ENCODE measurements around the gene PABPC1L. TPM values are rescaled to one million over a fixed set of nuclear protein-coding genes. Genes with fewer than 3 reads are reported as not detected.

Gene PABPC1L
- total RNA-seq (2016; rRNA removed; fragmentation: Illumina TruSeq; extraction: Trizol) (6.4 and 30.8 TPM in 2 replicates), polyA plus RNA-seq (2011; rRNA removed) (252 and 283 TPM in 2 replicates), polyA minus RNA-seq (2011; rRNA and poly(A)+ RNA removed; ENCODE audit: low replicate concordance) (12.6 and 64.0 TPM in 2 replicates), Bru-seq, nascent RNA (percentile 73 among the genes with signal in this experiment), BruChase-seq, experiment 1, labeled RNA remaining after a 6-hour chase (percentile 78 among the genes with signal in this experiment), BruChase-seq, experiment 2, labeled RNA remaining after a 2-hour chase (percentile 77 among the genes with signal in this experiment)
- total RNA-seq (2016; cell fraction: cytosol; rRNA removed; fragmentation: Illumina TruSeq; extraction: Trizol; ENCODE audit: low read depth), result 8.8 and 10.6 TPM in 2 replicates
- total RNA-seq (2016; cell fraction: insoluble cytoplasmic fraction; rRNA removed; fragmentation: Illumina TruSeq; extraction: Trizol), result 7.2 and 30.6 TPM in 2 replicates
- total RNA-seq (2016; cell fraction: membrane; rRNA removed; fragmentation: Illumina TruSeq; extraction: Trizol), result 7.7 TPM in 2 replicates
- 68.7 and 74.6 TPM in 2 replicates for total RNA-seq (2016; cell fraction: nucleus; rRNA removed; fragmentation: Illumina TruSeq; extraction: Trizol)
- polyA plus RNA-seq (2011; cell fraction: cytosol; rRNA removed), result 48.8 and 52.2 TPM in 2 replicates
- polyA plus RNA-seq (2011; cell fraction: nucleus; rRNA removed), result 1,815 and 1,864 TPM in 2 replicates
- polyA plus RNA-seq (2012), result 109 and 110 TPM in 2 replicates
- polyA plus RNA-seq (2016; cell fraction: cytosol; fragmentation: Illumina TruSeq; extraction: Trizol; ENCODE audit: low read depth), result 3.4 TPM in 2 replicates
- 8.9 and 10.9 TPM in 2 replicates for polyA plus RNA-seq (2016; cell fraction: insoluble cytoplasmic fraction; fragmentation: Illumina TruSeq; extraction: Trizol; ENCODE audit: low read depth)
- polyA plus RNA-seq (2016; cell fraction: membrane; fragmentation: Illumina TruSeq; extraction: Trizol; ENCODE audit: low read depth), result 4.4 and 4.6 TPM in 2 replicates
- polyA plus RNA-seq (2016; cell fraction: nucleus; fragmentation: Illumina TruSeq; extraction: Trizol; ENCODE audit: insufficient read depth, low read depth), result 374 and 409 TPM in 2 replicates
- polyA minus RNA-seq (2011; cell fraction: cytosol; rRNA and poly(A)+ RNA removed), result 10.6 and 12.0 TPM in 2 replicates
- polyA minus RNA-seq (2011; cell fraction: nucleus; rRNA and poly(A)+ RNA removed), result 250 and 264 TPM in 2 replicates
- long read RNA-seq, experiment 1, partial matches to known transcripts, result 2 of 9 reads
- long read RNA-seq, experiment 1, other reads (novel, unspliced or antisense), result 5 of 9 reads
- long read RNA-seq, experiment 2, partial matches to known transcripts, result 0 of 8 reads
- long read RNA-seq, experiment 2, other reads (novel, unspliced or antisense), result 6 of 8 reads

DNA sequence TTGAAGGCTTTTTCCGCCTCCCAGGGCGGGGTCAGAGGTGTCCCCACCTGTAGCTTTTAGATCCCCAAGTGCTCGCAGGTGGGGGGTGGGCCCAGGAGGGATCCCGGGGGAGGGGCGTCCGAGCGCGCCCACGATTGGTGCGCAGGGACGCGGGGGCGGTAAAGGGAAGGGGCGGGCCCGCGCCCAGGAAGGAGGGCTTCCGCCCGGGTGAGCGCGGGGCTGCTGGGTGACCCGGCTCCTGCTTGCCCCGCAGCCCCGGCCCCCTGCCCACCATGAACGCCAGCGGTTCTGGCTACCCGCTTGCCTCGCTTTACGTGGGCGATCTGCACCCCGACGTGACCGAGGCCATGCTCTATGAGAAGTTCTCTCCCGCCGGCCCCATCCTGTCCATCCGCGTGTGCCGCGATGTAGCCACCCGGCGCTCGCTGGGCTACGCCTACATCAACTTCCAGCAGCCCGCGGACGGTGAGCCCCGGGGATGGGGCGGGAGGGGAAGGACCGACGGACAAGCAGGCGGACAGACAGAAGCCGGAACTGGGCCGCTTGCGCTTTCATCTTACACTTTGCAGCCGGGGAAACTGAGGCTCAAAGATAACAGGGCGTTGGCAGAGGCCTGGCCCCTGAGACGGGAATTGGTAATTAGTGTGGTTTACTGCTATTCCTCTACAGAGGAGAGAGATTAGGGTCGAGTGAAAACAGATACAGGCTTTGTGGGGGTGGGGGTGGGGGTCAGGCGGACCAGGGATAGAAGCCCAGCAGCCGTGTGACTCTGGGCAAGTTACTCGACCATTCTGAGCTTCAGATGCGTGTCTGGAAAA, at the start of gene PABPC1L:
Gene PABPC1L, plus strand, starts transcription at position 189 of the 818 bp plus-strand sequence. Its CDS starts 84 bp downstream, at position 273.
- ATAC-seq, result peak; percentile 90
- in situ Hi-C loops (cut with HindIII; ENCODE audit: extremely low pct_ligation_motif_present, low pct_unique_long_range_greater_than_20kb), result no loop called here
- ChIA-PET CTCF (ENCODE audit: low intra/inter-chr PET ratio, low total read pairs) (no interaction called here), POLR2A (interaction anchor here (0.6 to 3.2 kb wide), 24 partner anchors 8 to 1051 kb away, joined by 3 to 42 read pairs (median 4); partner anchors contain the start of genes STK4, TOMM34 and YWHAB)
- peak within 1 kb of the TSS; percentile 87 to 97 (median 95) for H3K4me3 ChIP-seq (replicated peaks in 1 of 3; ENCODE audit: insufficient read depth in 1 of 3, low read depth in 2 of 3, low read length in 3 of 3)
- peak within 1 kb of the TSS; percentile 32 for H2AFZ ChIP-seq (ENCODE audit: low read length)
- peaks cover 14% of the 10 kb centered on the region for H3K4me1 ChIP-seq (ENCODE audit: insufficient read depth, low read length)
- no peaks in the 10 kb centered on the region for H3K9me3 ChIP-seq (ENCODE audit: low read length)
- peaks cover 23 to 55% of the 10 kb centered on the region in 2 experiments for H3K36me3 ChIP-seq (replicated peaks in 1 of 2; ENCODE audit: control insufficient read depth in 1 of 2, insufficient read depth in 2 of 2, low read length in 2 of 2)
- no TSS peak for BruUV-seq (replicated peaks)
- peak within 1 kb of the TSS; percentile 99 for H3K4me2 ChIP-seq (ENCODE audit: low read depth, low read length)
- H3K79me2 ChIP-seq (ENCODE audit: insufficient read depth, low read length), result peaks cover 8% of the 10 kb centered on the region
- H3K27ac ChIP-seq (ENCODE audit: extremely low read length, insufficient read depth, low read length), result peak within 1 kb of the TSS; percentile 65
- DNase-seq (ENCODE audit: low spot score), result peak; percentile 78
- no peak for FAIRE-seq
- intact Hi-C loops (cut with micrococcal nuclease; ENCODE audit: unreplicated experiment), result loop anchor here (1.0 to 2.0 kb wide), 2 partner anchors 50 to 57 kb away; partner anchors contain the start of genes STK4 and TOMM34
- H4K20me1 ChIP-seq (ENCODE audit: insufficient read depth, low read length), result peaks cover 3% of the 10 kb centered on the region; the same call in 1 of the 2 replicates
- H3K9ac ChIP-seq (ENCODE audit: insufficient read depth, low read depth, low read length), result peak within 1 kb of the TSS; percentile 82
- no peaks in the 10 kb centered on the region; a peak in 1 of 5 replicates for H3K27me3 ChIP-seq (ENCODE audit: control insufficient read depth in 1 of 2, insufficient read depth in 2 of 2, low read length in 2 of 2)
- 1% methylated on average over 35 of the region's 61 CpGs for WGBS (ENCODE audit: low lambda C conversion rate)
- TF ChIP-seq TFE3 (CRISPR knock-in tag; IDR thresholded peaks at IDR 0.05) (0 out of 2 replicates have a peak, but pooled peaks have one; percentile 22), FOXK1 (CRISPR knock-in tag; IDR thresholded peaks at IDR 0.05; ENCODE audit: borderline replicate concordance, low read depth) (peak; percentile 68; the same call in 1 of the 2 replicates), CENPT (CRISPR knock-in tag; IDR thresholded peaks at IDR 0.05; ENCODE audit: low read depth) (no peak), ZBTB4 (CRISPR knock-in tag; IDR thresholded peaks at IDR 0.05; ENCODE audit: borderline replicate concordance) (no peak), IKZF1 (IDR thresholded peaks at IDR 0.05) (no peak), DDIT3 (CRISPR knock-in tag; IDR thresholded peaks at IDR 0.05) (no peak), TERF1 (CRISPR knock-in tag; IDR thresholded peaks at IDR 0.05) (no peak)
- TF ChIP-seq, protein P1, sequence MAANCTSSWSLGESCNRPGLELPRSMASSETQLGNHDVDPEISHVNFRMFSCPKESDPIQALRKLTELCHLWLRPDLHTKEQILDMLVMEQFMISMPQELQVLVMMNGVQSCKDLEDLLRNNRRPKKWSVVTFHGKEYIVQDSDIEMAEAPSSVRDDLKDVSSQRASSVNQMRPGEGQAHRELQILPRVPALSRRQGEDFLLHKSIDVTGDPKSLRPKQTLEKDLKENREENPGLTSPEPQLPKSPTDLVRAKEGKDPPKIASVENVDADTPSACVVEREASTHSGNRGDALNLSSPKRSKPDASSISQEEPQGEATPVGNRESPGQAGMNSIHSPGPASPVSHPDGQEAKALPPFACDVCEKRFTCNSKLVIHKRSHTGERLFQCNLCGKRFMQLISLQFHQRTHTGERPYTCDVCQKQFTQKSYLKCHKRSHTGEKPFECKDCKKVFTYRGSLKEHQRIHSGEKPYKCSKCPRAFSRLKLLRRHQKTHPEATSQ (CRISPR knock-in tag; IDR thresholded peaks at IDR 0.05; ENCODE audit: borderline replicate concordance), result no peak

Data from HepG2 (cell line).